ENCODE data around the gene ING4. TPM values are rescaled to one million over a fixed set of nuclear protein-coding genes. Genes with fewer than 3 reads are reported as not detected.

The ING4 gene
- total RNA-seq, 1 experiment from 2014 or later = 20.1 TPM

GRCh38 chr12:6685814-6686213 lies 22.9 kb upstream of the ING4 start:
- no peak overlapping the region for H2BK15ac ChIP-seq (ENCODE audit: low read depth, low read length)
- Mint-ChIP-seq H3K9me3 (no peaks in the 10 kb centered on the region), H3K4me3 (no peak overlapping the region), H3K27ac (no peak overlapping the region; a peak in 1 of 7 replicates), H3K36me3 (ENCODE audit: insufficient read depth in 1 of 3, low read depth in 3 of 3) (peaks cover 3 to 30% (median 21%) of the 10 kb centered on the region in 3 experiments; a peak in 5 of 7 replicates), H3K4me1 (peaks cover 14 to 24% of the 10 kb centered on the region in 2 experiments), H3K27me3 (ENCODE audit: low read depth) (no peaks in the 10 kb centered on the region)
- no peak overlapping the region for H3K14ac ChIP-seq (ENCODE audit: insufficient read depth, low read length)
- DNase-seq = no peak
- no peaks in the 10 kb centered on the region for H3K27me3 ChIP-seq (ENCODE audit: insufficient read depth, low read length)
- no peaks in the 10 kb centered on the region for H3K4me1 ChIP-seq (ENCODE audit: insufficient read depth, low read length)
- no peak overlapping the region for H3K18ac ChIP-seq (ENCODE audit: insufficient read length, low read depth, low read length)
- no peak overlapping the region for H3K27ac ChIP-seq (ENCODE audit: insufficient read length, low read depth, low read length)
- no peak overlapping the region for H3T11ph ChIP-seq (ENCODE audit: low read length)
- no peak overlapping the region for H3K23ac ChIP-seq (ENCODE audit: insufficient read length, low read depth, low read length)
- H4K5ac ChIP-seq (ENCODE audit: insufficient read length, low read depth, low read length) = no peak overlapping the region
- no peak overlapping the region for H2BK5ac ChIP-seq (ENCODE audit: insufficient read length, low read length)
- H3K79me2 ChIP-seq (ENCODE audit: insufficient read depth, low read length) = peaks cover 27% of the 10 kb centered on the region; the same call in 1 of the 2 replicates
- H4K20me1 ChIP-seq (ENCODE audit: control insufficient read depth, insufficient read depth, insufficient read length) = no peaks in the 10 kb centered on the region
- H3K4ac ChIP-seq (ENCODE audit: low read depth, low read length) = no peak overlapping the region
- H2BK20ac ChIP-seq (ENCODE audit: low read depth, low read length, poor library complexity, severe bottlenecking) = no peak overlapping the region
- no peaks in the 10 kb centered on the region for H3K9me3 ChIP-seq (ENCODE audit: control insufficient read depth, low read depth, low read length)
- no peak overlapping the region for H3K56ac ChIP-seq (ENCODE audit: insufficient read length, low read depth, low read length)
- H3K79me1 ChIP-seq (ENCODE audit: insufficient read depth, low read depth, low read length, poor library complexity, severe bottlenecking) = peaks cover 7% of the 10 kb centered on the region
- H2BK120ac ChIP-seq (ENCODE audit: low read depth, low read length, poor library complexity, severe bottlenecking) = no peak overlapping the region
- no CpG with 5 or more reads among the region's 3 CpGs for WGBS (ENCODE audit: extremely low coverage, insufficient read length, low lambda C conversion rate)
- TF ChIP-seq, protein P1, sequence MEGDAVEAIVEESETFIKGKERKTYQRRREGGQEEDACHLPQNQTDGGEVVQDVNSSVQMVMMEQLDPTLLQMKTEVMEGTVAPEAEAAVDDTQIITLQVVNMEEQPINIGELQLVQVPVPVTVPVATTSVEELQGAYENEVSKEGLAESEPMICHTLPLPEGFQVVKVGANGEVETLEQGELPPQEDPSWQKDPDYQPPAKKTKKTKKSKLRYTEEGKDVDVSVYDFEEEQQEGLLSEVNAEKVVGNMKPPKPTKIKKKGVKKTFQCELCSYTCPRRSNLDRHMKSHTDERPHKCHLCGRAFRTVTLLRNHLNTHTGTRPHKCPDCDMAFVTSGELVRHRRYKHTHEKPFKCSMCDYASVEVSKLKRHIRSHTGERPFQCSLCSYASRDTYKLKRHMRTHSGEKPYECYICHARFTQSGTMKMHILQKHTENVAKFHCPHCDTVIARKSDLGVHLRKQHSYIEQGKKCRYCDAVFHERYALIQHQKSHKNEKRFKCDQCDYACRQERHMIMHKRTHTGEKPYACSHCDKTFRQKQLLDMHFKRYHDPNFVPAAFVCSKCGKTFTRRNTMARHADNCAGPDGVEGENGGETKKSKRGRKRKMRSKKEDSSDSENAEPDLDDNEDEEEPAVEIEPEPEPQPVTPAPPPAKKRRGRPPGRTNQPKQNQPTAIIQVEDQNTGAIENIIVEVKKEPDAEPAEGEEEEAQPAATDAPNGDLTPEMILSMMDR (conservative IDR thresholded peaks at IDR 0.05) = no peak
- no peak overlapping the region for H3K4me2 ChIP-seq (ENCODE audit: insufficient read depth, insufficient read length, low read length)
- no peak overlapping the region for H3K9ac ChIP-seq (ENCODE audit: extremely low read depth, insufficient read length, low read length)
- no peak overlapping the region for H2AK5ac ChIP-seq (ENCODE audit: insufficient read length, low read length)
- no peak overlapping the region for H4K8ac ChIP-seq (replicated peaks; ENCODE audit: insufficient read length, low read depth, low read length)
- H2BK12ac ChIP-seq (ENCODE audit: insufficient read length, low read depth, low read length) = no peak overlapping the region
- no peak overlapping the region for H4K91ac ChIP-seq (ENCODE audit: insufficient read length, low read depth, low read length)
- peaks cover 8% of the 10 kb centered on the region for H3K23me2 ChIP-seq (ENCODE audit: insufficient read length, low read depth, low read length, poor library complexity, severe bottlenecking)
- no peak overlapping the region for H2AFZ ChIP-seq (ENCODE audit: low read length)

Measured in H9 (cell line).